VCaP (cell line): ENCODE results near the gene KIAA1671.

Experiments used
- H3K27ac ChIP-seq: fragments of 450-650 bp; 2 replicates; pipeline ENCODE4 v1.5.1; 2017
- TF ChIP-seq, protein P1 (sequence below): fragments of 450-650 bp; conservative IDR thresholded peaks from 2 replicates; pipeline ENCODE4 v1.5.1; 2017; ENCODE audit warnings: mild to moderate bottlenecking, moderate library complexity

The KIAA1671 gene

DNA sequence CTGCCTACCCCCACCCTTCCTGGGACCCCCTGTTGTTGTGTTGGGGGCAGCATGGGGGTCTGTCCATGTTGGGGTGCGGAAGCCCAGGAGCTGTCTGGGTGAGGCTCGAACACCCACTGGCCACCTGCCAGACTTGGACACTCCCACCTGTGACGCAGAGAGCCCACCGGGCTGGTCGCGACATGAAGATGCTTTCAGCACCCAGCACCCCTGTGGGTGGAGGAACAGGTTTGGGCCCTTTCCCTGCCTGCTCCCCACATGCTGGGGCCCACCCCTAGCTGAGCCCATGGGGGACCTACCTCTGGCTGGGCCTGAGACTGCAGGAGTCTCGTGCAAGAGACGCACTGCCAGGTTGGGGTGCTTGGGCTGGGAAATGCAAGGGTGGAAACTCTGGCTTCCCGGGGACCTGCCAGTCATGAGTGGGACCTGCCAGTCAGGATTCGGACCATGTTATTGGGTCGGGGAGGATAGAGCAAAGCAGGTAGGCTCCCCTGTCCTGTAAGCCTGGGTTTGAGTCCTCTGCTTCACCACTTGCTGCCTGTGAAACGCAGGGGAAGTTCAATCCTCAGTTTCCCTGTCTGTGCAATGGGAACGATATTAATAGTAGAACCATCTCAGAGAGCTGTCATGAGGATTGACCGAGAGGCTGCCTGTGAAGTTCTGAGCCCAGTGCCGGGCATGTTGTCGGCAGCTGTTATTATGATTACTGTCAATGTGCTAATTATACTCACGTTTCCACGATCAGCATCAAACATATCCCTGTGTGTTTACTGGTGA is 24.1 kb downstream of the KIAA1671 start:
- TF ChIP-seq, protein P1, sequence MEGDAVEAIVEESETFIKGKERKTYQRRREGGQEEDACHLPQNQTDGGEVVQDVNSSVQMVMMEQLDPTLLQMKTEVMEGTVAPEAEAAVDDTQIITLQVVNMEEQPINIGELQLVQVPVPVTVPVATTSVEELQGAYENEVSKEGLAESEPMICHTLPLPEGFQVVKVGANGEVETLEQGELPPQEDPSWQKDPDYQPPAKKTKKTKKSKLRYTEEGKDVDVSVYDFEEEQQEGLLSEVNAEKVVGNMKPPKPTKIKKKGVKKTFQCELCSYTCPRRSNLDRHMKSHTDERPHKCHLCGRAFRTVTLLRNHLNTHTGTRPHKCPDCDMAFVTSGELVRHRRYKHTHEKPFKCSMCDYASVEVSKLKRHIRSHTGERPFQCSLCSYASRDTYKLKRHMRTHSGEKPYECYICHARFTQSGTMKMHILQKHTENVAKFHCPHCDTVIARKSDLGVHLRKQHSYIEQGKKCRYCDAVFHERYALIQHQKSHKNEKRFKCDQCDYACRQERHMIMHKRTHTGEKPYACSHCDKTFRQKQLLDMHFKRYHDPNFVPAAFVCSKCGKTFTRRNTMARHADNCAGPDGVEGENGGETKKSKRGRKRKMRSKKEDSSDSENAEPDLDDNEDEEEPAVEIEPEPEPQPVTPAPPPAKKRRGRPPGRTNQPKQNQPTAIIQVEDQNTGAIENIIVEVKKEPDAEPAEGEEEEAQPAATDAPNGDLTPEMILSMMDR: no peak
- H3K27ac ChIP-seq: no peak overlapping the region

DNA sequence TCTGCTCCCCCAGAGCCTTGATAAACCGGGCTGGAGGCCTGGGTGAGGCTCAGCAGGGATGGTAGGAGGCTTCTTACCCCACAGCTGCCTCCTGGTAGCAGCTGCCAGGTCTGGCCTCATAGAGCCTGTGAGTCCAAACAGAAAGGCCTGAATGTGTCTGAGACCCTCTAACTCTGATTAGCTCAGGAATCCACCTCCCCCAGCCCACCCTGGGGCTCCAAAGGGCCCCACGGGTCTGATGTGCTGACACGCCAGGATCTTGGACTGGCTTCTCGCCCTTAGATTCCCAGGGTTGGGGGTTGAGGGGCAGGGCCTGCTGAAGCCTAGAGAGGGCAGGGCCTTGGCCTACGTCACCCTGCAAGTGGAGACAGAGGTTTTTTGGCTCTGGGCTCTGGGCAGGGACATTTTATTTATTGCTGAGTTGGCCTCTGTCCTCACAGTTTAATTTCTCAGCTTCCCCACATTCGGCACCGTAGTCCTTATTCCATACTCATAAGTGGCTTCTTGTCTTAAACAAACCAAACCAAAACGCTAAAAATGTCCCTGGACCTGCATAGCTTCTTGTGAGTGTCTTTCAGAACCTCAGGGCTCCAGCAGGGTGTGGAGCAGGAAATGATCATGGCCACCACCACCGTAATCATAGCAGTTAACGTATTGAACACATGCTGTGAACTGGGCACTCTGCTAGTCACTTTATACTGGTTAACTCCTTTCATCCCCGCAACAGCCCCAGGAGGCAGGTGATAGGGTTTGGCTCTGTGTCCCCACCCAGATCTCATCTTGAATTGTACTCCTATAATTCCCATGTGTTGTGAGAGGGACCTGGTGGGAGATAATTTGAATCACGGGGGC is 25.1 kb downstream of the KIAA1671 start:
- no peak overlapping the region for H3K27ac ChIP-seq
- TF ChIP-seq, protein P1: no peak

DNA sequence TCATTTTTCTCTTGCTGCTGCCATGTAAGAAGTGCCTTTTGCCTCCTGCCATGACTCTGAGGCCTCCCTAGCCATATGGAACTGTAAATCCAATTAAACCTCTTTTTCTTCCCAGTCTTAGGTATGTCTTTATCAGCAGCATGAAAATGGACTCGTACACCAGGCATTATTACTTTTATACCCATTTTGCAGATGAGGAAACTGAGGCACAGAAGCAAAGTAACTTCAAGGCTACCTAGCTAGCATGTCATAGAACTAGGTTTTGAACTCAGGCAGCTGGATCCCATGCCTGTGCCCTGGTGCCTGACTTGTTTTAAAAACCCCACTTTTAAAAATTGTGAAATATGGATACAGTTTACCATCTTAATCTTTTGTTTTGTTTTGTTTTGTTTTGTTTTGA is 25.8 kb downstream of the KIAA1671 start:
- H3K27ac ChIP-seq: no peak overlapping the region
- TF ChIP-seq, protein P1: no peak

DNA sequence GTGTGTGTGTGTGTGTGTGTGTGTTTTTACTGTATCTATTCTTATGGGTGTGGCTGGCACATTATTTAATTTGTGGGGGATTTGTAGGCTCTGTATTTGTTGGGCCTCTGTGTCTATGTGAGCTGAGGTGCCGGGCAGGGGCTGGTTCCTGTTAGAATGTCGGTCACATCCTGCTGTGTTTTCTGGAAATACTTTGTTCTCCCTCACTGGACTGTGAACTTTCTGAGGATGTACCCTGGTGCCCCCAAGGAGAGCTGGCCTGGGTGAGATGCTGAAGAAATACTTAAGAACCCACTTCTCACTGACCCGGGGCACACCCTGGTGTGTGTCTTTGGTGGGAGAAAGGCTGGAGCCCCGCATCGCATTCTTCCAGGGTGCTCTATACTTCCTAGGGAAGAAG is 28.6 kb downstream of the KIAA1671 start:
- H3K27ac ChIP-seq: no peak overlapping the region
- TF ChIP-seq, protein P1: no peak

- no peak overlapping the region for H3K27ac ChIP-seq
- TF ChIP-seq, protein P1: no peak
These were observed 29.1 kb downstream of the KIAA1671 start for GRCh38 chr22:24981656-24982055.

DNA sequence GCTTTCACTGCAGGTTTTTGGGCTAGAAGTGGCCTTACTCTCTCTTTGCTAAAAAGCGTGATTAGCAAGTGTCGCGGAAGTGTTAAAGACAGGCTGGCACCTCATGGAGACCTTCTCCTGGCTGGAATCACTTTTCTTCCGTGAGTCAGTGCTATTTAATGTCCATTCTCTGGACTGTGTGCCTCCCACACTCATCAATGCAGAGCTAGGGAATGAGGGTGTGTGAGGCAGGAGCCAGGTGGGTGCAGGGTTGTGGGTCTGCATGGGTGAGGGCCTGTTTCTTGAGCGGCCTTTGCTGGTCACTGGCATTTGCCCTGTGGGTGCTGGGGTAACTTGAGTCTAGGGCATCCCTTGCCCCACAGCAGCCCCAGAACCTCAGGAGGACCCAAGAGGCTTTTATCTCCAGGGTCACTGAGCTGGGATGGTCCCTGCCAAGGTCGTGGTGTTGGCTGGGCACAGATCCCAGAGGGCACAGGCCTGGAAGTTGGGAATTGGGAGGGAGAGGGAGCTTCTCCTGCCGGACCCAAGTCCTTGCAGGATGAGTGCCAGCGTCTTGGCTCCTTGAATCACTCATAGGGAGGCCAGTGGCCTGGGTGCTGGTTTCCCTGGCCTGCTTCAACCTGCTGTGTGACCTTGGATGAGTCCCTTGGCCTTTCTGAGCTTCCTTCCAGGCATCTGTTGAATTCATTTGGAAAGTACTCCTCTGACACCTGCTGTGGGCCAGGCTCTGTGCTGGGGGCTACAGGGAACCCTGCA is 30.0 kb downstream of the KIAA1671 start:
- TF ChIP-seq, protein P1: no peak
- H3K27ac ChIP-seq: no peak overlapping the region

- TF ChIP-seq, protein P1: no peak
- no peak overlapping the region for H3K27ac ChIP-seq
These were observed 30.6 kb downstream of the KIAA1671 start for GRCh38 chr22:24983151-24983550.
